RWPE2 (cell line): Measurements from ENCODE around the gene SLCO6A1.
"Not testable (repeated sequence)": the region's sequence is repeated elsewhere in the genome, so short reads cannot be mapped to it uniquely, and the experiment has no call there.

Experiments used
- ATAC-seq: fragments of 200-7000 bp; cut with Tn5 transposase; 3 replicates; pipeline ENCODE4 v1.9.1; 2021; ENCODE audit warnings: low read depth
- DNase-seq: peaks from one replicate; pipeline ENCODE4 v3.0.0-alpha.2; 2020; ENCODE audit warnings: low spot score
- H3K27ac ChIP-seq: fragments of 450-650 bp; 2 replicates; pipeline ENCODE4 v1.5.1; 2017; ENCODE audit warnings: mild to moderate bottlenecking; ENCODE audit not compliant: poor library complexity, severe bottlenecking
- H3K27me3 ChIP-seq: fragments of 250-450 bp; sonication (Bioruptor Pico); 2 replicates; pipeline ENCODE4 v1.5.1; 2021; ENCODE audit warnings: mild to moderate bottlenecking, moderate library complexity; ENCODE audit not compliant: insufficient read depth, poor library complexity, severe bottlenecking
- H3K36me3 ChIP-seq: fragments of 250-450 bp; sonication (Bioruptor Pico); 2 replicates; pipeline ENCODE4 v1.5.1; 2020; ENCODE audit warnings: low read depth, mild to moderate bottlenecking, moderate library complexity
- H3K4me1 ChIP-seq: fragments of 250-450 bp; sonication (Bioruptor Pico); 2 replicates; pipeline ENCODE4 v1.5.1; 2021; ENCODE audit warnings: mild to moderate bottlenecking, moderate library complexity; ENCODE audit not compliant: insufficient read depth, poor library complexity, severe bottlenecking
- H3K4me3 ChIP-seq: fragments of 250-450 bp; sonication (Bioruptor Pico); 2 replicates; pipeline ENCODE4 v1.5.1; 2021; ENCODE audit warnings: mild to moderate bottlenecking, moderate library complexity; ENCODE audit not compliant: severe bottlenecking
- H3K9me3 ChIP-seq: fragments of 250-450 bp; sonication (Bioruptor Pico); 2 replicates; pipeline ENCODE4 v1.5.1; 2021; ENCODE audit warnings: mild to moderate bottlenecking, moderate library complexity; ENCODE audit not compliant: severe bottlenecking
- TF ChIP-seq, protein P1 (sequence below): fragments of 450-650 bp; IDR thresholded peaks from one replicate; pipeline ENCODE4 v1.5.1; 2017; ENCODE audit warnings: mild to moderate bottlenecking, moderate library complexity; ENCODE audit not compliant: poor library complexity, severe bottlenecking

Gene SLCO6A1

DNA sequence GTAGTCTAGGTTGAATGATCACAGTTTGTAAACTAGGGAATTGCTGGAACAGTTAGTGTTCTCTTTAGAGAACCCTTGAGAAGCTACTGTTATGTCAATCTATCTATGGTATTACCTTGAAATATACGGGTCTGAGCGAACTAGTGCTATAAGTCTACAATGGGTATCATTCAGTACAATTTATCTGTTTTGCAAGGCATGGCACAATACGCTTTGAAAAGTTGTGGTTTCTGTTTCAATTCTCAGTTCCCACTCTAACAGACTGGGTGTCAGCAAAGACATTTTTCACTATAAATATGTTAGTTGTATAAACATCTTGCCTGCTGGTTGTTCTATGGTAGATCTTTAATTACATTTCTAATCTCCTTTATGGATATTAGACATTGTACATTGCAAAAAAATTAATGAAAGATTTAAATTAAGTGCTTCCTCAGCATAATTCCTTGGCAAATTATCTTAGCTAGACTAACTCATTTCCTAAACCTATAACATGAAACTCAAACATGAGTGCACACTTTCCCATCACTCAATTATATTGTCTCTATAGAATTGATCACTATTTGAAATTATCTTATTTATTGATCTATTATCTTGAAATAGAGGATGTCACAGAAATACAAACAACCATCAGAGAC is 24.9 kb upstream of the SLCO6A1 start:
- H3K27ac ChIP-seq = no peak overlapping the region
- no peaks in the 10 kb centered on the region for H3K4me1 ChIP-seq
- TF ChIP-seq, protein P1, sequence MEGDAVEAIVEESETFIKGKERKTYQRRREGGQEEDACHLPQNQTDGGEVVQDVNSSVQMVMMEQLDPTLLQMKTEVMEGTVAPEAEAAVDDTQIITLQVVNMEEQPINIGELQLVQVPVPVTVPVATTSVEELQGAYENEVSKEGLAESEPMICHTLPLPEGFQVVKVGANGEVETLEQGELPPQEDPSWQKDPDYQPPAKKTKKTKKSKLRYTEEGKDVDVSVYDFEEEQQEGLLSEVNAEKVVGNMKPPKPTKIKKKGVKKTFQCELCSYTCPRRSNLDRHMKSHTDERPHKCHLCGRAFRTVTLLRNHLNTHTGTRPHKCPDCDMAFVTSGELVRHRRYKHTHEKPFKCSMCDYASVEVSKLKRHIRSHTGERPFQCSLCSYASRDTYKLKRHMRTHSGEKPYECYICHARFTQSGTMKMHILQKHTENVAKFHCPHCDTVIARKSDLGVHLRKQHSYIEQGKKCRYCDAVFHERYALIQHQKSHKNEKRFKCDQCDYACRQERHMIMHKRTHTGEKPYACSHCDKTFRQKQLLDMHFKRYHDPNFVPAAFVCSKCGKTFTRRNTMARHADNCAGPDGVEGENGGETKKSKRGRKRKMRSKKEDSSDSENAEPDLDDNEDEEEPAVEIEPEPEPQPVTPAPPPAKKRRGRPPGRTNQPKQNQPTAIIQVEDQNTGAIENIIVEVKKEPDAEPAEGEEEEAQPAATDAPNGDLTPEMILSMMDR = no peak
- no peaks in the 10 kb centered on the region for H3K9me3 ChIP-seq
- ATAC-seq = no peak
- no peak for DNase-seq
- peaks cover 3% of the 10 kb centered on the region for H3K27me3 ChIP-seq
- no peak overlapping the region for H3K4me3 ChIP-seq
- no peaks in the 10 kb centered on the region for H3K36me3 ChIP-seq

DNA sequence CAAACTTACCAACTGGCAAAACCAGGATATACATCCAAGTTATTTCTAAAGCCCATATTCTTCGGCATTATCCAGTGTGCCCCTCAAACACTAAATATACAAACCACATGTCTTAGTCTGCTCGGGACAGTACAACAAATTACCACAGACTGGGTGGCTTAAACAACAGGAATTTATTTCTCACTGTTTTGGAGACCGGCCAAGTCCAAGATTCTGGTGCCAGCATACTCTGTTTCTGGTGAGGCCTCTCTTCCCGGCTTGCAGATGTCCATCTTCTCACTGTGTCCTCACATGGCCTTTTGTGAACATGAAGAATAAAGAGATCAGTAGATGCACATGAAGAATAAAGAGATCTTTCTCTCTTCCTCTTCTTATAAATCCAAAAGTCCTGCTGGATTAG is 12.9 kb upstream of the SLCO6A1 start:
- ATAC-seq (0 out of 3 replicates have a peak, but pooled peaks have one; percentile 19), DNase-seq (no peak)
- no peaks in the 10 kb centered on the region for H3K27me3 ChIP-seq
- no peak overlapping the region for H3K4me3 ChIP-seq
- H3K27ac ChIP-seq = no peak overlapping the region
- H3K36me3 ChIP-seq = no peaks in the 10 kb centered on the region
- H3K9me3 ChIP-seq = no peaks in the 10 kb centered on the region
- TF ChIP-seq, protein P1 = no peak
- H3K4me1 ChIP-seq = no peaks in the 10 kb centered on the region

DNA sequence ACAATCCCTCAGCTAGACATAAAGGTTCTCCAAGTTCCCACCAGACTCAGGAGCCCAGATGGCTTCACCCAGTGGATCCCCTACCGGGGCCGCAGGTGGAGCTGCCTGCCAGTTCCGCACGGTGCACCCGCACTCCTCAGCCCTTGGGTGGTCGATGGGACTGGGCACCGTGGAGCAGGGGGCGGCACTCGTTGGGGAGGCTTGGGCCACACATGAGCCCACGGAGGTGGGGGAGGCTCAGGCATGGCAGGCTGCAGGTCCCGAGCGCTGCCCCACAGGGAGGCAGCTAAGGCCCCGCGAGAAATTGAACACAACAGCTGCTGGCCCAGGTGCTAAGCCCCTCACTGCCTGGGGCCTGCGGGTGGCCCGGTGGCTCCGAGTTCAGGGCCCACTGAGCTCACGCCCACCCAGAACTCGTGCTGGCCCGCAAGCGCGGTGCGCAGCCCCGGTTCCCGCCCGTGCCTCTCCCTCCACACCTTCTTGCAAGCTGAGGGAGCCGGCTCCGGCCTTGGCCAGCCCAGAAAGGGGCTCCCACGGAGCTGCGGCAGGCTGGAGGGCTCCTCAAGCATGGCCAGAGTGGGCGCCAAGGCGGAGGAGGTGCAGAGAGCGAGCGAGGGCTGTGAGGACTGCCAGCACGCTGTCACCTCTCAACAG is 7.4 kb downstream of the SLCO6A1 start:
- not testable (repeated sequence) for H3K9me3 ChIP-seq, DNase-seq, H3K27ac ChIP-seq, ATAC-seq, H3K4me3 ChIP-seq, H3K4me1 ChIP-seq, H3K36me3 ChIP-seq
- H3K27me3 ChIP-seq = peaks cover 13% of the 10 kb centered on the region

DNA sequence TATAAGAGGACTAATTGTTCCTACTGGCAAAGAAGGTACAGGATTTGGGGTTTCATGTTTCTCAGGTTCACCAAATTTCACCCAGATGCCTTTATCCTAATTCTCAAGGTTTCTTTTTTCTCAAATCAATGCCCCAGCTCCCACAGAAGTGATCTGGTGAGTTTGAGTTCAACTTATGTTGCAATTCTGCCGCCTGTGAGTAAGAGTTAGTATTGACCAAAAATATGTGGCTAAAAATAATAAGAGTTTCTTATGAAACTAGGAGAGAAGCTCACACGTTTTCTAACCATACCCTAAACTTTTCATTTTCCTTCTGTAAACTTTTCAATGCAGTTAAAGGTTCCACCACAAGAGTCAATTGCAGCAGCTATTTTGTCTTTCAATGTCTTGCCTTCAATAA is 15.1 kb downstream of the SLCO6A1 start:
- peaks cover 4% of the 10 kb centered on the region for H3K27me3 ChIP-seq
- DNase-seq (no peak), ATAC-seq (peak; percentile 40; the same call in 1 of the 3 replicates)
- H3K9me3 ChIP-seq = no peaks in the 10 kb centered on the region
- H3K27ac ChIP-seq = no peak overlapping the region
- H3K4me1 ChIP-seq = no peaks in the 10 kb centered on the region
- TF ChIP-seq, protein P1 = no peak
- H3K4me3 ChIP-seq = no peak overlapping the region
- H3K36me3 ChIP-seq = no peaks in the 10 kb centered on the region

DNA sequence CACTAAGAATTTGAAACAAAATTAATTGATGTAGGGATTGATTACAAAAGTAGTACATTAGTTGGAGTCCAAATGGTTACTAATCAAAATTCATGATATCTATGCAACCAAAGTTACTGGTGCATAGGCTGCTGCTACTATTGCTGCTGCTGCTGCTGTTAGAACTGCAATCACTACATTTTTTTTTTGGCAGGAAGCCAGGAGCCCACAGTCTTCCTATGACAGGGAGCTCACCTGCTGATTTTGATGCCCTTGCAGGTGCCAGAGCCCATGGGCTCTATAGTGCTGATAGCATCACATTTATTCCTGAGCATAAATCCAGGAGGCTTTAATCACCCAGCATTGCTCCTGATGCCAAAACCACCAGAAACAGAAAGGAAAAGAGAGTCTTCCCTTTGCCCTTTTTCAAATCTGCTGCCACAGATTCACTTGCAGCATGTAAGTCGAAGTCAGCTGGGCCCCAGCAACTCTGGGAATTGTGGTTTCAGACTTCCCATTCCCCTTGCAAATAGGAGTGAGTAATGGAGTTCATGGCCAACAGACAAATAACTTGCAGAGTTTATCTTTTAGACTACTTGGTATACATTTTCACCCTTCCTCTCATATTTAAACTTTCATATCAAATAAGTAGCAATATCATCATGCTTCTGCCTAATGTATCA is 17.6 kb downstream of the SLCO6A1 start:
- Histone ChIP-seq H3K27me3 (no peaks in the 10 kb centered on the region), H3K27ac (no peak overlapping the region), H3K4me1 (no peaks in the 10 kb centered on the region), H3K4me3 (no peak overlapping the region), H3K9me3 (no peaks in the 10 kb centered on the region), H3K36me3 (no peaks in the 10 kb centered on the region)
- ATAC-seq (no peak), DNase-seq (no peak)
- TF ChIP-seq, protein P1 = no peak
